Body of pancreas (tissue), 4 donors: ENCODE measurements around the gene NDUFAF4.

Source experiments
- POLR2A ChIP-seq, 3 donors: fragments of 450-650 bp; IDR thresholded peaks; one replicate each; pipeline ENCODE4 v1.6.1; 2016; ENCODE audit warnings: antibody characterized with exemption in 3 of 3, mild to moderate bottlenecking in 2 of 3
- TF ChIP-seq, protein P1 (sequence below), 7 experiments: fragments of 450-650 bp in 4 of 7; fragments of 200-600 bp in 3 of 7; sonication (generic) in 3 of 7; IDR thresholded peaks; one replicate each; pipeline ENCODE4 v1.5.1; 2016 to 2019; ENCODE audit warnings: antibody characterized with exemption in 7 of 7

DNA sequence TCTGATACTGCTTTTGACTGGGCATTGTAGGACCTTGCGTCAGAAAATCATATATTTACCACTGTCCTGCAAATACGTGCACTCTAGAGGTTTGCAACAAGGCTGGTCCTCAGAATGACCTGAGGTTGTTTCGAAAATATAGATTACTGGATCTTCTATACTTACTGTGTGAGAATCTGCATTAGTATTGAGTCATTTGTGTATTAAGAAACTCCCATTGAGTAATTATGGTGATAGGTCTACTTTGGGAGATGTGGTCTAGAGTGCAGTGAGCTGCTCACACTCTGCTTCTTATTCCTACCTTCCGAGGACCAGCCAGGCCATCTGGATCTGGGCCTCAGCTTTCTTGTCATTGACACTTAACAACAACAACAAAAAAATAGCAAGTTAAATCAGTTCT, 36.4 kb upstream of the NDUFAF4 start:
- TF ChIP-seq, protein P1, sequence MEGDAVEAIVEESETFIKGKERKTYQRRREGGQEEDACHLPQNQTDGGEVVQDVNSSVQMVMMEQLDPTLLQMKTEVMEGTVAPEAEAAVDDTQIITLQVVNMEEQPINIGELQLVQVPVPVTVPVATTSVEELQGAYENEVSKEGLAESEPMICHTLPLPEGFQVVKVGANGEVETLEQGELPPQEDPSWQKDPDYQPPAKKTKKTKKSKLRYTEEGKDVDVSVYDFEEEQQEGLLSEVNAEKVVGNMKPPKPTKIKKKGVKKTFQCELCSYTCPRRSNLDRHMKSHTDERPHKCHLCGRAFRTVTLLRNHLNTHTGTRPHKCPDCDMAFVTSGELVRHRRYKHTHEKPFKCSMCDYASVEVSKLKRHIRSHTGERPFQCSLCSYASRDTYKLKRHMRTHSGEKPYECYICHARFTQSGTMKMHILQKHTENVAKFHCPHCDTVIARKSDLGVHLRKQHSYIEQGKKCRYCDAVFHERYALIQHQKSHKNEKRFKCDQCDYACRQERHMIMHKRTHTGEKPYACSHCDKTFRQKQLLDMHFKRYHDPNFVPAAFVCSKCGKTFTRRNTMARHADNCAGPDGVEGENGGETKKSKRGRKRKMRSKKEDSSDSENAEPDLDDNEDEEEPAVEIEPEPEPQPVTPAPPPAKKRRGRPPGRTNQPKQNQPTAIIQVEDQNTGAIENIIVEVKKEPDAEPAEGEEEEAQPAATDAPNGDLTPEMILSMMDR (IDR thresholded peaks at IDR 0.05): no peak
- no peak for TF ChIP-seq POLR2A (IDR thresholded peaks at IDR 0.05)
